ENCODE data around the gene OR1D5. TPM values are rescaled to one million over a fixed set of nuclear protein-coding genes. Genes with fewer than 3 reads are reported as not detected.
"Not testable (repeated sequence)": the region's sequence is repeated elsewhere in the genome, so short reads cannot be mapped to it uniquely, and the experiment has no call there.

Gene OR1D5
- total RNA-seq, 2 experiments from 2014 or later: not detected

DNA sequence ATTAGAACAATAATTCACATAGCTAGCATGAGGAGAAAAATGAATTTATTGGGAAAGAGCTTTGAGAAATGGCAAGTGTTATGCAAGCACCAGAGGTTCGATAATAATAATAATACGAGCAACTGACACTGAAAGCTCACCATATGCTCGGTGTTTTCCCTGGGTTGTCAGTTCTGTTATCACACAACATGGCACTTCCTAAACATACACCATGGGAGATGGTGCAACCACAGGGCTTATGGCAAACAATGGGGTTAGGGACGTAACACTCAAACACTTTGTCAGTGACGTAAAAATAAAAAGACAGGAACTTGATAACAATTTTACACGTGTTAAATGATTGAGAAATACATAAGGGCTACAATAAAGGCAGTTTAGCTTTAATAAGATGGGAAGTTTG lies 23.7 kb downstream of the OR1D5 start:
- intact Hi-C loops (cut with micrococcal nuclease): no loop called here
- H3K36me3 Mint-ChIP-seq: peaks cover 3% of the 10 kb centered on the region
- ChIA-PET POLR2A (interaction anchor here (0.7 to 1.1 kb wide), 2 partner anchors 519 to 610 kb away, joined by 3 to 4 read pairs; no protein-coding TSS in a partner anchor), CTCF (interaction anchor here (1.1 kb wide), 1 partner anchor 9 kb away, joined by 9 read pairs; no protein-coding TSS in a partner anchor)
- no peak for DNase-seq
- peaks cover 3% of the 10 kb centered on the region for H3K27me3 Mint-ChIP-seq
- peaks cover 17% of the 10 kb centered on the region for H3K9me3 Mint-ChIP-seq
- H3K4me3 Mint-ChIP-seq: no peak overlapping the region
- peaks cover 11% of the 10 kb centered on the region for H3K4me1 Mint-ChIP-seq (ENCODE audit: low read depth)
- no peak overlapping the region for H3K27ac Mint-ChIP-seq

DNA sequence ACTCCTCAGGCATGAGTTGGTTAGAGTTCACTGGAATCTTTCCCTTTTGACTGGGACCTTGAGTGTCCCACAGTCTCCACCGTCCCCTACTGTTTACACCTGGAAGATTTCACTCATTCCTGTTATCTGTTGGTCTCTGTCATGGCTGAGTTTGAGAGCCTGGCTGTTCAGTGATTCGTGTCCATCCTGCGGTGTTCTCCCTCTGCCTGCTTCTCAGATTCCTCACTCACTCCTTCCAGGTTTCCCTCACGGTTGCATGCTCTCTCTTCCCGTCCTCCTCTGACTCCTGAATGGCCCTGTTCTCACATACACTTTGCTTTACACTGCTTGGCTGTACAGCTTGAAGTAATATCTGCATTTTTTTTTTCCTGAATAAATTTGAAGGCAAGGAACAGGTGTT lies 24.5 kb downstream of the OR1D5 start:
- Mint-ChIP-seq H3K36me3 (peaks cover 3% of the 10 kb centered on the region), H3K27me3 (peaks cover 3% of the 10 kb centered on the region), H3K9me3 (peaks cover 11% of the 10 kb centered on the region), H3K4me1 (ENCODE audit: low read depth) (peaks cover 11% of the 10 kb centered on the region), H3K27ac (no peak overlapping the region), H3K4me3 (no peak overlapping the region)
- intact Hi-C loops (cut with micrococcal nuclease): no loop called here
- ChIA-PET POLR2A (no interaction called here), CTCF (no interaction called here)
- no peak for DNase-seq

DNA sequence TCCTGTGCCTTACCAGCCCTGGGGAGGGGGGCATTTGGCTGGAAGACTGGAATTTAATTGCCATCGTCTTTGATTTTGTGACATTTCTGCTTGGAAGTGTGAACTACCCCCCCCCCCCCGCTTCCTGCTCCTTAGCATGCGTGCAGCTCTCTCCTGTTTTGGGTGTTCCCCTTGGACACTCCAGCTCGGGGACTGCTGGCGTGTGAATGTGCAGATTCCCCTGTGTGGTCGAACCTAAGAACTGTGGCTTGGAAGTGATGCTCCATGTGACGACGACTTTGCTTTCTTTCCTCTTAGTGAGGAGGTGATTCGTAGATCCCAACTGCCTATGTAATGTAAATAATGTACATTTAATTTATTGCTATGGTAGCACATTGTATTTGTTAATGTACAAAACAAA lies 26.1 kb downstream of the OR1D5 start:
- no peak overlapping the region for H3K27ac Mint-ChIP-seq
- H3K9me3 Mint-ChIP-seq: no peaks in the 10 kb centered on the region
- H3K4me3 Mint-ChIP-seq: no peak overlapping the region
- H3K27me3 Mint-ChIP-seq: peaks cover 3% of the 10 kb centered on the region
- ChIA-PET POLR2A (no interaction called here), CTCF (no interaction called here)
- no peak for DNase-seq
- peaks cover 11% of the 10 kb centered on the region for H3K4me1 Mint-ChIP-seq (ENCODE audit: low read depth)
- no peaks in the 10 kb centered on the region for H3K36me3 Mint-ChIP-seq
- intact Hi-C loops (cut with micrococcal nuclease): no loop called here

DNA sequence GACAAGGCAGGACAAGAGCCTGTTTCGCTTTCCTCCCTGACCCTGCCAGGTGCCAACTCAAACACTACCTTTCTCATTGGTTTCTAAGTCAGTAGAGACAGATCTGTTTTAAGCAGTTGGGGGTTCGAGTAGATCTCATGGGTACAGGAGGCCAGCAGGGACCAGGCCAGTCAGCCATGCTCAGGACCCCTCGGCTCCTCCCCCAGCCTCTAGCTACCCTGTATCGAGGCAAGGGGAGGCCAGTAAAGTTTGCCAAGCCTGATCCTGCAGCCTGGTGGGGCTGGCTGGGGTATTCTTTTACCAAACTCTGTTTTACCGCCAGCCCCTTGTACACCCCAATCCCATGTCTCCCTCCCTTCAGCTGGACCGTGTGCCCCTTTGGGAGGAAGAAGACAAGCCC lies 26.6 kb downstream of the OR1D5 start:
- intact Hi-C loops (cut with micrococcal nuclease): no loop called here
- no peaks in the 10 kb centered on the region for H3K36me3 Mint-ChIP-seq
- ChIA-PET POLR2A (no interaction called here), CTCF (no interaction called here)
- no peak for DNase-seq
- no peaks in the 10 kb centered on the region for H3K9me3 Mint-ChIP-seq
- no peak overlapping the region for H3K4me3 Mint-ChIP-seq
- H3K4me1 Mint-ChIP-seq (ENCODE audit: low read depth): peaks cover 11% of the 10 kb centered on the region
- no peak overlapping the region for H3K27ac Mint-ChIP-seq
- H3K27me3 Mint-ChIP-seq: peaks cover 3% of the 10 kb centered on the region

DNA sequence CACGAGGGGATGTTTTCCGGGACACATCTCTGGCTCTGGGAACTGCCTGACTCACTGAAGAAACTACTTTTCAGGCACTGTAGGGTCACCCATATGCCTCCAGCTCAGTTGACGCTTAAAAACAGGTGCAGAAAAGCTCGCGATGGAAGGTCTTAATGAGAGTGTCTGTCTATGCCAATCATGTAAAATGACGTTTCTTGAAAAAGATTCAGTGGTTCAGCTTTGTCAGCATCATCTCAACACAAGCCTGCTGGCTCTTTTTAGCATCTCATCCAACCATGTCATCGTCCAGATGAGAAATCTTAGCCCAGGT lies 27.5 kb downstream of the OR1D5 start:
- CTCF ChIA-PET: interaction anchor here (0.6 to 1.5 kb wide), 3 partner anchors 13 to 341 kb away, joined by 3 read pairs; no protein-coding TSS in a partner anchor
- DNase-seq: no peak
- intact Hi-C loops (cut with micrococcal nuclease): no loop called here
- Mint-ChIP-seq H3K36me3 (no peaks in the 10 kb centered on the region), H3K4me1 (ENCODE audit: low read depth) (peaks cover 11% of the 10 kb centered on the region), H3K27me3 (peaks cover 3% of the 10 kb centered on the region), H3K27ac (no peak overlapping the region), H3K9me3 (no peaks in the 10 kb centered on the region), H3K4me3 (no peak overlapping the region)
- POLR2A ChIA-PET: no interaction called here

DNA sequence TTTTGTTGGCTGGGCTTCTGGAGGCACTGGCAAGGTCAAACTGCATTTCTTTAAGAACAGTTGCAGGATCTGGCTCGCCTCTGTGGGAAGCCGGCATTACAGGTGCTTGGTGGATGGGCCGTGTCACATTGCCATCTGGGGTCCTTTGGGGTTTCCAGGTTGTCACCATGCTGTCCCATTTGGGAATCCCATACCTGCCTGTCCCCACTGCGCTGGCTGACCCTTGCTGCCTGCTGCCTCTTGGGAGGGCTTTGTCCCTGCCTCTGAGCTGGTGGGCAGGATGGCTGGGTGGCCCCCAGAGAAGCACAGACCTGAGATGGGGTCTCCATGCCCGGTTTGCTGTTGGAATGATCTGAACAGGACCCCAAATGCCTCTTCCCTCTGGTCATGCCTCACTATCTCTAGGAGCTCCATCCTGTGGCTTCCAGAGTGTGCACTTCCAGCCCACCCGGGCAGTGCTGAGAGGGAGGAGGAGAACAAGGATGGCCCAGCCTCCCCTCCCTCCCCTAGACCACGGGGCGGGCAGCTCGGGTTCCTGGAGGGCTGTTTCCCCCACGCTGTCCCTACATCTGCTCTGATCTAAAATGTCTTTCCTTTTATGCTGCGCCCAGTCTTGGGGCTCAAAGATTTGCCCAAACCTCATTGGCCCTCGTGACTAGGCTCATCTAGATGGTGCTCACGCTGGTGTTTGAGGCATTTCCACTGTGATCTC lies 28.0 kb downstream of the OR1D5 start:
- CTCF ChIA-PET: interaction anchor here (0.6 to 1.5 kb wide), 3 partner anchors 14 to 342 kb away, joined by 3 read pairs; no protein-coding TSS in a partner anchor
- intact Hi-C loops (cut with micrococcal nuclease): no loop called here
- H3K36me3 Mint-ChIP-seq: no peaks in the 10 kb centered on the region
- H3K9me3 Mint-ChIP-seq: no peaks in the 10 kb centered on the region
- peaks cover 11% of the 10 kb centered on the region for H3K4me1 Mint-ChIP-seq (ENCODE audit: low read depth)
- POLR2A ChIA-PET: no interaction called here
- H3K27ac Mint-ChIP-seq: no peak overlapping the region
- H3K4me3 Mint-ChIP-seq: no peak overlapping the region
- DNase-seq: no peak
- peaks cover 3% of the 10 kb centered on the region for H3K27me3 Mint-ChIP-seq

DNA sequence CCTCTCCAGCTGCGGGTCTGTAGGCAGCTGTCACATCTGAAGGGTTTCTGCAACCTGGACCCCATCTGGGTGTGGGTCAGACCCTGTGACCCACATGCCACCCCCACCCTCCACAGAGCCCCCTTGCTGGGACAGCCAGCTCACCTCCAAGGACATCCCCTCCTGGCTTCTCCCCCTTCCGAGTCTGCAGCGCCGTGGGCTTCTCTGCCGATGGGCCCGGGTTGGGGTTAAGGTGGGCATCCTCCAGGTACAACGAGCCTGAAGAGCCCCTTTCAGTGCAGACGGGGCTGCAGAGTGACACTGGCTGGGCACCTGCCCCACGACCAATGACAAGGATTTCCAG lies 28.9 kb downstream of the OR1D5 start:
- CTCF ChIA-PET: interaction anchor here (0.8 kb wide), 1 partner anchor 248 kb away, joined by 3 read pairs; no protein-coding TSS in a partner anchor
- H3K36me3 Mint-ChIP-seq: peaks cover under 1% of the 10 kb centered on the region
- no peaks in the 10 kb centered on the region for H3K9me3 Mint-ChIP-seq
- POLR2A ChIA-PET: no interaction called here
- DNase-seq: no peak
- no peak overlapping the region for H3K27ac Mint-ChIP-seq
- H3K4me1 Mint-ChIP-seq (ENCODE audit: low read depth): peaks cover 5% of the 10 kb centered on the region
- H3K4me3 Mint-ChIP-seq: no peak overlapping the region
- intact Hi-C loops (cut with micrococcal nuclease): no loop called here
- H3K27me3 Mint-ChIP-seq: no peaks in the 10 kb centered on the region

DNA sequence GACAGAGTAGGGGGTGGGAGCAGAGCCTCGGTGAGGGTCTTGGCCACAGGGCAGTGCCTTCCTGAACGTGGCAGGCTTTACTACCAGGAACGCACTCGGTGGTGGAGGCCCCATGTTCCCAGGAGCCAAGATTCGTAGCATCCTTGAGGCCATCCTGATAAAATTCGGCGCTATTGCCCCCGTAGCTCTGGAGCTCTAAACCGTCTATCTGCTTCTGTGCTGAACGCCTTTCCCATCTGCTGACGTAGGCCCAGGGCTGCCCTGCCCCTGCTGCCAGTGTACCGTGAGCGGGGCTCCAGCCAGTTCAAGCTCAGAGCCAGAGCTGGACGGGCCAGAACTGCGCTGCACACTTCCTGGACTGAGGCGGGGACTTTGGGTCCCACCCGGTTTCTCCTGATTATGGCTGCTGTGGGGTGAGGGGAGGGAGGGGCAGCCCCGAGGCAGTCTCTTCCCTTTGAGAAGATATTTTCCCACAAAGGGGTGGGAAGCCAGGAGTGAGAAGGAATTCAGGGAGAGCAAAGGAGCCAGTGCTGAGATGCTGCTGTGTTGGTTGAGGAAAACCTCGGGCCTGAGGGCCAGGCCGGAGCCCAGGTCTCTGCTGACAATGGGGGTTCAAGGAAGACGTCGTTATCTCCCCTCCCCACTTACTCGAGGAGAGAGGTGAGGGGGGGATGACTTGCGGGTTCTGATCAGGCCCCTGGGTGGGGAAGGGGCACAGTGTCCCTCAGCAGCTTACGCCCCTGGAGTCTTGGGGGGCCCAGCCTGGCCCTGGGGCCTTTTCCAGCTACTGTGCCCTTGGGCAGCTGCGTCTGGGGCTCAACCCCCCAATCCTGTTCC lies 29.4 kb downstream of the OR1D5 start:
- peaks cover 6% of the 10 kb centered on the region for H3K36me3 Mint-ChIP-seq
- no peak overlapping the region for H3K27ac Mint-ChIP-seq
- no peak overlapping the region for H3K4me3 Mint-ChIP-seq
- H3K9me3 Mint-ChIP-seq: no peaks in the 10 kb centered on the region
- no peak for DNase-seq
- peaks cover 2% of the 10 kb centered on the region for H3K4me1 Mint-ChIP-seq (ENCODE audit: low read depth)
- CTCF ChIA-PET: interaction anchor here (0.8 kb wide), 1 partner anchor 247 kb away, joined by 3 read pairs; no protein-coding TSS in a partner anchor
- POLR2A ChIA-PET: no interaction called here
- intact Hi-C loops (cut with micrococcal nuclease): no loop called here
- no peaks in the 10 kb centered on the region for H3K27me3 Mint-ChIP-seq

DNA sequence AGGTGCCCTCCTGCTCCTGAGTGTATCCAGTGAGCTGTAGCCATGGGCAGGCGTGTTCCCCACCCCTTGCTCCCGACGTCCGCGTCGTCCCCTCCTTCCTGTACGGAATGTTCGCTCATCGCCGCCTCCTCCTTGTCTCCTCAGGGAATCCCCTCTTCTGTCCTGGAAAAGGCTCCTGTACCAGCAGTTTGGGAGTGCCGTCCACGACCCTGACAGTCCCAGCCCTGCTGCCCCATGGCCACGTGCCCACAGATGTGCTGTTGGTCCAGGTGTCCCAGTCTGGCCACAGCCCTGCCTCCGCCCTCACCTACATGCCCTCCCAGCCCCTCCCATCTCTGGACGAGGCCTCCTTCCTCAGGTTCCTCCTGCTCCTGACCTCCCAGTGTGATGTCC lies 30.2 kb downstream of the OR1D5 start:
- no peaks in the 10 kb centered on the region for H3K9me3 Mint-ChIP-seq

DNA sequence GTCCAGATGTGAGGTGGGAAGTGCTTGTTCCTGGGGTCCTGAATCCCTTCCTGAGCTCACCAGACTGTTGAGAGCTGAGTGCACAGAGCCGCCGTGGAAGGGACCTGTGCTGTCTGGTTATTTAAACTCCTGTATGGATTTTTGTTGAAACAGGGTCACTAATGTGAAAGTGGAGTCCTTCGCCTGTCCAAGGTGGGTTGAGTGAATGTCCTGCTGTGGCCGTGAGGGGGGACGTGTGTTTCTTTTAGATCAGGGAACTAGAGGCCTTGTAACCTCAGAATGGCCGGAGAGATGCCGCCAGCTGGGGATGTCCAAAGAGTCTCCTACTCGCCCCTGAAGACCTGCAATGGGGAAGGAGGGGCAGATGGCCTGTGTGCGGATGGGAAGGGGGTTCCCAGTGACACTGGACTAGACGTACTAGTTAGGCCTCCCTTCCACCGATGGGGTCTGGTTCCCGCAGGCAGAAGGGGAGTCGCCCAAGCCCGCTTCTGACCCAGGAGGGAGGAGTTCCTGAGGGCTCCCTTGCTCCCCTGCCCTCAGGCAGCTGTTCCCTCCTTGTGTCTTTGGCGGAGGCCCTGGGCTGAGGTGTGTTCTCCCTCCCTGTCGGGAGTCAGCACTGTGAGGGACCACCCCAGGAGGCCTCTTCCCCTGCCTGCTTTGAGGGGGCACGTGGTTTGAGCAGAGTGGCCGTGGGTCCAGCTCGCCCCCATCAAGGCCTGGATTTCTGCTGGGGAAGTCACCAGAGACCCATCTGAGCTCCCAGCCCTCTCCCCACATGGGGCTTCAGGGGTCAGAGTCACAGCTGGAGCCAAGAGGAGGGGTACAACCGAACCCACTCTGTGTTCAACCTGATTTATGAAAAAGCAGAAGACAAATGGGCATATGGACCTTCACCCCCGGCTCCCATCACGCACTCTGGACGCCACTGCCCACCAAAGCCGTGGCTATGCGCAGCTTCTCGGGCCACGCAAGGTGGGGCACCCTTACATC lies 30.9 kb downstream of the OR1D5 start:
- no peaks in the 10 kb centered on the region for H3K4me1 Mint-ChIP-seq (ENCODE audit: low read depth)
- no peak for DNase-seq
- H3K27me3 Mint-ChIP-seq: no peaks in the 10 kb centered on the region
- H3K27ac Mint-ChIP-seq: no peak overlapping the region
- CTCF ChIA-PET: no interaction called here
- H3K36me3 Mint-ChIP-seq: peaks cover 9% of the 10 kb centered on the region
- H3K9me3 Mint-ChIP-seq: no peaks in the 10 kb centered on the region
- intact Hi-C loops (cut with micrococcal nuclease): no loop called here
- H3K4me3 Mint-ChIP-seq: no peak overlapping the region
- POLR2A ChIA-PET: no interaction called here

More for the DNA sequence above, 30.2 kb downstream of the OR1D5 start:
- Mint-ChIP-seq H3K4me3 (no peak overlapping the region), H3K27ac (no peak overlapping the region), H3K4me1 (ENCODE audit: low read depth) (no peaks in the 10 kb centered on the region), H3K27me3 (no peaks in the 10 kb centered on the region), H3K36me3 (peaks cover 9% of the 10 kb centered on the region)
- DNase-seq: no peak
- intact Hi-C loops (cut with micrococcal nuclease): no loop called here
- CTCF ChIA-PET: no interaction called here
- POLR2A ChIA-PET: no interaction called here

DNA sequence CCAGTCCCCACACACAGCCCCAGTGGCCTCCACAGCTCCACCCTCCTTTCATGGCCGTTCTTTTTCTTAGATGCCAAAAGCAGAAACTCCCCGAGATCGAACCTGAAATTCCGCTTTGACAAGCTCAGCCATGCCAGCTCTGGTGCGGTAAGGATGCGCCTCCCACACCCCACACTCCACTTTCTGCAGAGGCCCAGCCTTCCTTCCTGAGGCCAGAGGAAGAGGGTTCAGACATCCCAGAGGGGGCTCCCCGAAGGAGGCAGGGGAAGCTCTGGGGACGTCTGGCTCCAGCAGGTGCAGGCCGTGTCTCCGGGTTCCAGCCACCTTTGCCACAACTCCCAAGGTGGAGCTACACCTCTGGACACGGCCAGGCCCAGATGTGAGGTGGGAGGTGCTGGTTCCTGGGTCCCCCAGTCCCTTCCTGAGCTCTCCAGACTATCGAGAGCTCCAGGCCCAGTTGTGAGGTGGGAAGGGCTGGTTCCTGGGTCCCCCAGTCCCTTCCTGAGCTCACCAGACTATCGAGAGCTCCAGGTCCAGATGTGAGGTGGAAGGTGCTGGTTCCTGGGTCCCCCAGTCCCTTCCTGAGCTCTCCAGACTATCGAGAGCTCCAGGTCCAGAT lies 32.4 kb downstream of the OR1D5 start:
- H3K4me1 Mint-ChIP-seq (ENCODE audit: low read depth); H3K4me3 Mint-ChIP-seq; H3K36me3 Mint-ChIP-seq; POLR2A ChIA-PET; intact Hi-C loops (cut with micrococcal nuclease); H3K9me3 Mint-ChIP-seq; H3K27ac Mint-ChIP-seq; H3K27me3 Mint-ChIP-seq; DNase-seq: not testable (repeated sequence)
- CTCF ChIA-PET: interaction anchor here (1.1 kb wide), 1 partner anchor 182 kb away, joined by 4 read pairs; no protein-coding TSS in a partner anchor
